ENCODE data around the gene NRL.

DNA sequence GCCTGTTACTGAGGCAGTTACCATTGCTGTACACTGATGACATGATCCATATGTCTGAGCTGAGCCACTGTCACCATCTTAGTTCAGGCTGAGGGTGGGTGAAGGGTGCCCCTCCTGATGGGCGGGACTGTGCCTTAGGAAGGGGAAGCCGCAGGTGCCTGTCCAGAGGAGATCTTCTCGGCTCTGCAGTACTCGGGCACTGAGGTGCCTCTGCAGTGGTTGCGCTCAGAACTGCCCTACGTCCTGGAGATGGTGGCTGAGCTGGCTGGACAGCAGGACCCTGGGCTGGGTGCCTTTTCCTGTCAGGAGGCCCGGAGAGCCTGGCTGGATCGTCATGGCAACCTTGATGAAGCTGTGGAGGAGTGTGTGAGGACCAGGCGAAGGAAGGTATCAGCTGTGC lies 36.2 kb upstream of the NRL start:
- TF ChIP-seq, protein P1, sequence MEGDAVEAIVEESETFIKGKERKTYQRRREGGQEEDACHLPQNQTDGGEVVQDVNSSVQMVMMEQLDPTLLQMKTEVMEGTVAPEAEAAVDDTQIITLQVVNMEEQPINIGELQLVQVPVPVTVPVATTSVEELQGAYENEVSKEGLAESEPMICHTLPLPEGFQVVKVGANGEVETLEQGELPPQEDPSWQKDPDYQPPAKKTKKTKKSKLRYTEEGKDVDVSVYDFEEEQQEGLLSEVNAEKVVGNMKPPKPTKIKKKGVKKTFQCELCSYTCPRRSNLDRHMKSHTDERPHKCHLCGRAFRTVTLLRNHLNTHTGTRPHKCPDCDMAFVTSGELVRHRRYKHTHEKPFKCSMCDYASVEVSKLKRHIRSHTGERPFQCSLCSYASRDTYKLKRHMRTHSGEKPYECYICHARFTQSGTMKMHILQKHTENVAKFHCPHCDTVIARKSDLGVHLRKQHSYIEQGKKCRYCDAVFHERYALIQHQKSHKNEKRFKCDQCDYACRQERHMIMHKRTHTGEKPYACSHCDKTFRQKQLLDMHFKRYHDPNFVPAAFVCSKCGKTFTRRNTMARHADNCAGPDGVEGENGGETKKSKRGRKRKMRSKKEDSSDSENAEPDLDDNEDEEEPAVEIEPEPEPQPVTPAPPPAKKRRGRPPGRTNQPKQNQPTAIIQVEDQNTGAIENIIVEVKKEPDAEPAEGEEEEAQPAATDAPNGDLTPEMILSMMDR (conservative IDR thresholded peaks at IDR 0.05 in 1 of 2, IDR thresholded peaks at IDR 0.05 in 1 of 2; ENCODE audit: low read depth in 1 of 2, low read length in 2 of 2), result no peak
- no peak for TF ChIP-seq EZH2 (IDR thresholded peaks at IDR 0.05; ENCODE audit: low read length, missing control alignments)

Measured in fibroblast of lung (primary cell).